HG02610 (cell line): ENCODE results near the gene C3.
"Not testable (repeated sequence)": the region's sequence is repeated elsewhere in the genome, so short reads cannot be mapped to it uniquely, and the experiment has no call there.

ENCODE experiments used
- ATAC-seq: cut with Tn5 transposase; IDR thresholded peaks from one replicate; pipeline ENCODE4 v1.9.1; 2021; ENCODE audit warnings: mild to moderate bottlenecking, moderate library complexity; ENCODE audit not compliant: unreplicated experiment

The C3 gene

DNA sequence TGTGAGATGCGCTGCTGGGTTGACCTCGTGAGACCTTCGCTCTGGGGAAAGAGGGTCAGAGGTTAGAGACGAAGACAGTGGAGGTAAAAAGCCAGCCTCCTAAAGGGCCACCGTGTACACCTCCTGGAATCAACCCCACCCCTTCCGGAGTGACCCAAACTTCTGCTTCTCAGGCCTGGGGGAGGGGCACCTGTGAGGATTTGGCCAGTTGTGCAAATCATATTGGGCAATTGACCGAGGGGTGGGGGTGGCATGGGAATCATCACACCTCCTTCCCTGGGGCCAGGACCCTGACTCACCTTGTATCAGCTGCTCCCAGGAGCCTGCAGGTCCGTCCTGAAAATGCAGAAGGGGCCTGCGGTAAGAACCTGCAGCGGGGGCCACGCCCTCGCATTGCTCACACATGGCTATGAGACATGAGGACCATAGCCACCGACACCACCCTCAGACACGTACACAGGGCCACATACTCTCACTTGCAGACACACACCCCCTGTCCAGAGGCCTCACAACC is 53.3 kb downstream of the C3 start:
- no peak for ATAC-seq

DNA sequence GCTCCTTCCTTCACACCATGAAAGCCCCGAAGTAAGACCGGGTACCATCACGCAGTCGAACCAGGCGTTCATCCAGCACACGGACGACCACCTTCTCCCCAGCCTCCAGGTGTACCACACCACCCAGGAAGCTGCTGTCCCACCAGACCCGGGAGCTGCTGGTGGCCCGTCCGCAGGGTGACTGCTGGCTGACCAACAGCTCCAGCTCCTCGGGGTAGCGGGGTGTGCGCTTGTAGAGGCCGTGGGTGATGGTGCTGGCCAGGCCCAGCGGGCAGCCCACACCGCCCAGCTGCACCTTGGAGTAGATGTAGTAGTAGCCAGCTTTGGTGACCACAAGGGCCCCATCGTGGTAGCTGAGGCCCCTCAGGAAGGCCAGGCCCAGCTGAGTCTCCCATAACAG is 55.5 kb downstream of the C3 start:
- no peak for ATAC-seq

DNA sequence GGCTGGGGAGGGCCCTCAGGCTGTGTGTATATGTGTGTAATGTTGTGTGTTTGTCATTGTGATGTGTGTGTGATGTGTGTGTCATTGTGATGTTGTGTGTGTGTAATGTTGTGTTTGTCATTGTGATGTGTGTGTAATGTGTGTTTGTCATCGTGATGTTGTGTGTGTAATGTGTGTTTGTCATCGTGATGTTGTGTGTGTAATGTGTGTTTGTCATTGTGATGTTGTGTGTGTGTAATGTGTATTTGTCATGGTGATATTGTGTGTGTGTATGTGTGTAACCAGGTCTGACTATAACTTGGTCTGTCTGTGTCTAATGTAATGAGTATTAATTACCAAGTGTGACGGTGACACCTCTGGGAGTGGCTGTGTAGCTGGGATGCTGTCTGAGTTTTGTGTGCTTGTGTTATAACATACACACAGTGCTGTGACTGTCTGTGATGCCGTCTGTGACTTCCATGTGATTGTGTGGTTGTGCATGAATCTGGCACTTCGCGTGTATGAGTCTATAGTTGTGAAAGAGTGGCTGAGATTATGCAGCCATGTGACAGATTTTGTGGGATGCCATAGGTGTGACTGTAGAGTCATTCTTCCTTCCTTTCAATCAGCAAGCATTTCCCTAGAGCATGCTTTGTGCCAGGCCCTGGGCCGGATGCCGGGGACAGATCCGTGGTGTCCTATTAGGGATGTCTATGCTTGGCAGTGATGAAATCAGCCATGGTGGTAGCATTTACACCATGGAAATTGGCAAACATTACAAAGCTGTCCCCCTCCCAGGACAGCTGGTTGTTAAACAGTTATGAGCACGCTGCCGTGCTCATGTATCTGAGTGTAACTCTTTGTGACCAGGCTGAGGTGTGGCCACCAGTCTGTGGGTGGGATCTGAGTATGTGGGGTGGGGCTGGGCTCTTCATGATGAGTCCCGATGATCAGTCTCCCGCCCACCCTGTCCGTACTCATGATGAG is 56.9 kb downstream of the C3 start:
- ATAC-seq: no peak

DNA sequence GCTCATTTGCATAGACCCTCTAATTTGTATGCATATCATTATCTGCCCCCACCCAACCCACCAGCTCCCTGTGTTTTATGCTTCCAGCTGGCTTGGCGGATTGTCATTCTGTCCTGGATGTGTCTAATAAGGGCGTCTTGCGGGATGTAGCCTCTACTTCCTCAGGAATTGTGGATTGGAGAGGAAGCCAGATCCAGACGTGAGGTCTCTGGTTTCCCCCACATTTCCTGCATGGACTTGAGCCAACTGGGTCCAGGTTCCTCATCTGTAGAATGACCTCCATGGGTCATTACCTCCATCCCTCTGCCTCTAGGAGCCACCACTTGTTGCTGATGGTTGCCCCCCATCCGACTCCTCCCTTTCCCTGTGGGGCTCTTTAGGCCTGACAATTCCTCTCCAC is 57.7 kb downstream of the C3 start:
- no peak for ATAC-seq

DNA sequence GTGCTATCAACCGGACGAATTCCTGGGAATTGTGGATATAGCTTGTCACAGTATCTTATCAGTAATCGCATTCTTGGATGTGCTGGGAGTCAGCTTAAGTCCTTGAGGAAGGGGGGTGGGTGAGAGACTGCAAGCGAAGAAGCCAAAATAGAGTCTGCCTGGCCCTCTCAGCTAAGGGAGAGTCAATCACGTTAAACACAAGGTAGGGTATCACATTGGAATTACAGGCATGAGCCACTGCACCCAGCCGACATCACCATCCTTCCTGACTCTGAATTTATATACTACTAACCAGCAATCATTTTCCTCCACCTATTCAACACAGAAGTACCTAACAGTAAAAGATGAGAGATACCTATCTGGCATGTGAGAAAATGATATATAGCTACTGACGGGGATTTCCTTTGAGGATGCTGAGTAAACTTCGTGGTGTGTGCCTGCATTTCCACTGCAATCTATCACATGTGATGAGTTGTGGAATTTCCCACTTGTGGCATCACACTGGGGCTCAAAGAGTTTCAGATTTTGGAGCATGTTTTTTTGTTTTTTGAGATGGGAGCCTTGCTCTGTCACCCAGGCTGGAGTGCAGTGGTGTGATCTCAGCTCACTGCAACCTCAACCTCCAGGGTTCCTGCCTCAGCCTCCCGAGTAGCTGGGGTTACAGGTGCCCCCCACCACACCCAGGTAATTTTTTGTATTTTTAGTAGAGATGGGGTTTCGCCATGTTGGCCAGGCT is 58.8 kb downstream of the C3 start:
- peak; percentile 56 for ATAC-seq

DNA sequence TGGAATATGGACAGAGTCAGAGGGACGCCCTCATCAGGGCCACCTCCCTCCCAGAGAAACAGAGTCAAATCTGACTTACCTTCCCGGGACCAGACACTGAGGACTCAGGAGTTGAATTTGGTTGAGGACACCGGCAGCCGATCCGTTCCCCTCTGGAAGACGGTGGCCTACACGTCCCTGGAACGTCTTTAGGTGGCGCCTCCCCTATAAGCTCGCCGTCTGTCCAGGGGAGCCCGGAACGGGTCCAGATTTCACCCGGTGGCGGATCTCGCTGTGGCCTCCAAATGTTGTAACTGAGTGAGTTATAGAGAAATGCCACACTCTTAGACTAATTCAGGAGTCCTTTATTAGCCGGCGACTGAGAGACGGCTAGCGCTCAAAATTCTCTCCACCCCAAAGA is 59.5 kb downstream of the C3 start:
- no peak for ATAC-seq

- ATAC-seq: not testable (repeated sequence)
Measured at GRCh38 chr19:6656390-6656789, 64.1 kb downstream of the C3 start.

GRCh38 chr19:6654347-6655310 is 65.8 kb downstream of the C3 start:
- no peak for ATAC-seq

- ATAC-seq: no peak
Measured at GRCh38 chr19:6652805-6653094, 67.7 kb downstream of the C3 start.

GRCh38 chr19:6651965-6652804 is 68.3 kb downstream of the C3 start:
- ATAC-seq: no peak

DNA sequence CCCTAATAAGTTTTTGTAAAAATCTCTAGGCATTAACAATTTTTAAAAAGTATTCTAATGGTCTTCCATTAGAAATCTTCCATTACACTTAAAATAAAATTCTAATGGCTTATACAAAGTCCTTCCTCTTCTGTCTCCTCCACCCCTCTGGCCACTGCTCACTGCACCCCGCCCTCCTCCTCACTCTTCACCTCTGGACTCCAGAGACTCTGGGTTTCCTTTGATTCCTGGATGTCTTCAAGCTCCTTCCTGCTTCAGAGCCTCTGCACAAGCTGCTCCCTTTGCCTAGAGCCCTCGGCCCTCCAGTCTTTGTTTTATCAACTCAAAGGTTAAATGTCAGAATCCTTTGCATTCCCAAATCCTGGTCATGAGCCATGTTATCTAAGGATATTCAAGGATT is 71.3 kb downstream of the C3 start:
- no peak for ATAC-seq

DNA sequence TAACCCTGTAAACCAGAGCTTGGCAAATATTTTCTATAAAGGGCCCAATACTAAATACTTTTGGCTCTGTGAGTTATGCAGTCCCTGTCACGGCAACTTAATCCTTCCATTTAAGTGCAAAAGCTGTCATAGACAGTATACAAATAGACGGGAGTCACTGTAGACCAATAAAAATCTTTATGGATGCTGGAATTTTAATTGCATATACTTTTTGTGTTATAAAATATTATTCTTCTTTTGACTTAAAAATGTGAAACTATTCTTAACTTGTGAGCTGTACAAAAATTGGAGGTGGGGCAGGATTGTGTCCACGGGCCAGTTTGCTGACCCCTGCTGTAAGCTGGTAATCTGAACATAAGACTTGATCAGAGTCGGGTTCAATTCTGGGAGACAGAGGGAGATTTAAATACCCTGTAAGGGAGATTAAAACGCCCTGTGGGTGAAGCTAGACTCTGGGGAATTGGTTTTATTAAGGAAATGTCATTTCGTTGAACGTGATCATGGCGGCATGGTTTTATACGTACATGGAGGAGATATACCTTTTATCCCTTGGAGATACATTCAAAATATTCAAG is 72.2 kb downstream of the C3 start:
- no peak for ATAC-seq

DNA sequence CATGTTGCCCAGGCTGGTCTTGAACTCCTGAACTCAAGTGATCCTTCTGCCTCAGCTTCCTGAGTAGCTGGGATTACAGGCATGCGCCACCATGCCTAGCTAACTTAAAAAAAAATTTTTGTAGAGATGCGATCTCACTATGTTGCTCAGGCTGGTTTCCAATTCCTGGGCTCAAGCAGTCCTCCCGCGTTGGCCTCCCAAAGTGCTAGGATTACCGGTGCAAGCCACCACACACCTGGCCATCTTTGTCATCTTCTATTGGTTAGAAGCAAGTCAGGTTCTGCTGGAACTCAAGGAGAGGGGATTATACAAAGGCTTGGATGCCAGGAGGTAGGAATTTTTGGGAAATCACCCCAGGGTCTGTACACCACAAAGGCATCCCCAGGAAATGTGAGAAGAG is 75.7 kb downstream of the C3 start:
- no peak for ATAC-seq

GRCh38 chr19:6640333-6640732 is 80.1 kb downstream of the C3 start:
- ATAC-seq: not testable (repeated sequence)

GRCh38 chr19:6639439-6639838 is 81.0 kb downstream of the C3 start:
- no peak for ATAC-seq

- not testable (repeated sequence) for ATAC-seq
Measured at GRCh38 chr19:6633456-6633813, 87.0 kb downstream of the C3 start.

GRCh38 chr19:6632747-6633455 is 87.5 kb downstream of the C3 start:
- not testable (repeated sequence) for ATAC-seq

- no peak for ATAC-seq
Measured at GRCh38 chr19:6632002-6632621, 88.3 kb downstream of the C3 start.
